K562 (cell line): ENCODE data around the gene LAG3. TPM values are rescaled to one million over a fixed set of nuclear protein-coding genes. Genes with fewer than 3 reads are reported as not detected.
A peak's percentile ranks its signal among the peaks of the same experiment; 100 is the strongest.

ENCODE experiments used
- ATAC-seq: fragments of 200-7000 bp; cut with Tn5 transposase; 3 replicates; pipeline ENCODE4 v1.9.1; 2020; ENCODE audit warnings: moderate library complexity
- BruUV-seq: library from RNA; stranded (reverse); fragments of 400-500 nt; replicated peaks from 2 replicates; lab custom pipeline; 2021; lab: Mats Ljungman, UMichigan
- CTCF ChIA-PET: fragments of 300-600 bp; formaldehyde crosslinking; extraction: SDS; loops from one replicate; lab custom pipeline; 2021; ENCODE audit warnings: low intra/inter-chr PET ratio; lab: Yijun Ruan, JAX
- POLR2A ChIA-PET: fragments of 300-600, 350-650 bp; sonication (Branson Sonifier 250); formaldehyde crosslinking; extraction: SDS; loops from one replicate; lab custom pipeline; 2021; ENCODE audit warnings: antibody characterized with exemption, inconsistent platforms; lab: Yijun Ruan, JAX
- DNase-seq, 4 experiments: peaks; one replicate each; pipeline versions ENCODE4 v3.0.0 to v3.0.0-alpha.2; 2011 to 2018; ENCODE audit warnings: low spot score in 3 of 4, mixed read lengths in 3 of 4; ENCODE audit errors: extremely low read depth in 1 of 4
- FAIRE-seq: peaks from 2 replicates; lab custom pipeline; 2011; peaks lifted over from hg19 to GRCh38; lab: Jason Lieb, UNC
- H2AFZ ChIP-seq: 2 replicates; pipeline ENCODE4 v1.6.0; 2011; ENCODE audit warnings: low read depth, low read length, control low read depth, inconsistent platforms
- H3K27ac ChIP-seq: fragments of 200-600 bp; 3 replicates; pipeline ENCODE4 v1.8.0; 2011; ENCODE audit warnings: low read depth, mild to moderate bottlenecking, control low read depth, inconsistent platforms, low read length, moderate library complexity, mixed read lengths; ENCODE audit errors: extremely low read depth
- H3K27me3 ChIP-seq, 2 experiments: fragments of 300-600 bp in 1 of 2; 2 replicates in 1 of 2; 3 replicates in 1 of 2; pipeline versions ENCODE4 v1.6.0 to v1.8.0; 2011; ENCODE audit warnings: inconsistent platforms in 2 of 2, low read length in 2 of 2, mild to moderate bottlenecking in 1 of 2, mixed read lengths in 1 of 2, moderate library complexity in 1 of 2; ENCODE audit not compliant: control insufficient read depth in 2 of 2, insufficient read depth in 2 of 2
- H3K36me3 ChIP-seq: fragments of 300-600 bp; 3 replicates; pipeline ENCODE4 v1.8.0; 2011; ENCODE audit warnings: mild to moderate bottlenecking, low read length, inconsistent platforms; ENCODE audit not compliant: control insufficient read depth, insufficient read depth
- H3K4me1 ChIP-seq, 2 experiments: fragments of 200-600 bp in 1 of 2; replicated peaks in 1 of 2; 2 replicates in 1 of 2; 3 replicates in 1 of 2; pipeline versions ENCODE4 v1.5.1 to v1.8.0; 2011; ENCODE audit warnings: inconsistent platforms in 2 of 2, low read length in 2 of 2, mild to moderate bottlenecking in 1 of 2, mixed read lengths in 1 of 2, moderate library complexity in 1 of 2; ENCODE audit not compliant: control insufficient read depth in 2 of 2, insufficient read depth in 2 of 2
- H3K4me2 ChIP-seq: 2 replicates; pipeline ENCODE4 v1.6.1; 2011; ENCODE audit warnings: low read length, control low read depth, inconsistent platforms, mixed read lengths; ENCODE audit not compliant: insufficient read depth
- H3K4me3 ChIP-seq: fragments of 200-600 bp; sonication (generic), shearing (Covaris generic); 2 replicates; pipeline ENCODE4 v1.5.1; 2016; ENCODE audit warnings: control low read depth, inconsistent platforms
- H3K79me2 ChIP-seq: fragments of 200-600 bp; 3 replicates; pipeline ENCODE4 v1.8.0; 2011; ENCODE audit warnings: low read length, inconsistent platforms; ENCODE audit not compliant: control insufficient read depth, insufficient read depth
- H3K9ac ChIP-seq, 2 experiments: 2 replicates each; pipeline versions ENCODE4 v1.6.0 to v1.6.1; 2011; ENCODE audit warnings: low read depth in 2 of 2, low read length in 2 of 2, control low read depth in 1 of 2, inconsistent platforms in 1 of 2, mild to moderate bottlenecking in 1 of 2, mixed read lengths in 1 of 2; ENCODE audit not compliant: insufficient read depth in 1 of 2
- H3K9me1 ChIP-seq: one replicate; pipeline ENCODE4 v1.6.0; 2011; ENCODE audit warnings: inconsistent platforms, mild to moderate bottlenecking, low read length, moderate library complexity; ENCODE audit not compliant: control insufficient read depth, insufficient read depth
- H3K9me3 ChIP-seq: replicated peaks from 2 replicates; pipeline ENCODE4 v1.5.1; 2011; ENCODE audit warnings: low read depth, low read length, inconsistent platforms; ENCODE audit not compliant: control insufficient read depth, insufficient read depth
- H4K20me1 ChIP-seq: replicated peaks from 2 replicates; pipeline ENCODE4 v1.6.1; 2011; ENCODE audit warnings: low read length, inconsistent platforms, mixed read lengths; ENCODE audit not compliant: control insufficient read depth, insufficient read depth
- ATF1 ChIP-seq, 2 experiments: fragments of 450-650 bp in 1 of 2; IDR thresholded peaks; 2 replicates each; pipeline ENCODE4 v1.6.1; 2016; ENCODE audit warnings: missing compliant biosample characterization in 1 of 2, missing genetic modification characterization in 1 of 2
- ESRRA ChIP-seq: fragments of 450-650 bp; IDR thresholded peaks from 2 replicates; pipeline ENCODE4 v1.6.1; 2014; ENCODE audit warnings: low read depth, mild to moderate bottlenecking, moderate library complexity, borderline replicate concordance
- MECOM ChIP-seq: fragments of 250-450 bp; sonication (Bioruptor Pico); IDR thresholded peaks from 2 replicates; pipeline ENCODE4 v1.8.0; 2022; ENCODE audit warnings: inconsistent platforms
- MTA1 ChIP-seq: fragments of 450-650 bp; IDR thresholded peaks from 2 replicates; pipeline ENCODE4 v1.6.1; 2017; ENCODE audit warnings: borderline replicate concordance
- NCOA1 ChIP-seq: fragments of 450-650 bp; IDR thresholded peaks from 2 replicates; pipeline ENCODE4 v1.6.1; 2016; ENCODE audit warnings: low read depth
- POLR3A ChIP-seq: IDR thresholded peaks from 2 replicates; pipeline ENCODE4 v1.6.1; 2011; ENCODE audit warnings: borderline replicate concordance, mild to moderate bottlenecking, moderate library complexity; ENCODE audit not compliant: insufficient read length, insufficient read depth; ENCODE audit errors: extremely low read depth
- RB1 ChIP-seq: fragments of 450-650 bp; IDR thresholded peaks from 2 replicates; pipeline ENCODE4 v1.6.1; 2017; ENCODE audit warnings: low read depth, mild to moderate bottlenecking
- RBM34 ChIP-seq: fragments of 200-400 bp; formaldehyde crosslinking; IDR thresholded peaks from 2 replicates; pipeline ENCODE4 v1.6.1; 2018; ENCODE audit warnings: low read length, borderline replicate concordance; ENCODE audit not compliant: insufficient read depth
- SLC30A9 ChIP-seq: fragments of 250-450 bp; sonication (Bioruptor Pico); IDR thresholded peaks from 2 replicates; pipeline ENCODE4 v1.8.0; 2022; ENCODE audit warnings: mild to moderate bottlenecking, moderate library complexity
- SMARCE1 ChIP-seq: fragments of 450-650 bp; IDR thresholded peaks from 2 replicates; pipeline ENCODE4 v1.7.1; 2016; ENCODE audit warnings: mild to moderate bottlenecking
- SOX6 ChIP-seq: fragments of 450-650 bp; IDR thresholded peaks from 2 replicates; pipeline ENCODE4 v1.6.1; 2014; ENCODE audit warnings: mild to moderate bottlenecking
- TCF3 ChIP-seq: sonication (generic); formaldehyde crosslinking; IDR thresholded peaks from 2 replicates; pipeline ENCODE4 v1.4.0; 2020; ENCODE audit warnings: mild to moderate bottlenecking, missing genetic modification reagents
- ZFP30 ChIP-seq: fragments of 250-450 bp; sonication (Bioruptor Pico); IDR thresholded peaks from 2 replicates; pipeline ENCODE4 v1.8.0; 2022; ENCODE audit warnings: moderate library complexity, mild to moderate bottlenecking, inconsistent platforms, borderline replicate concordance
- ZNF444 ChIP-seq: fragments of 250-450 bp; sonication (Bioruptor Pico); IDR thresholded peaks from 2 replicates; pipeline ENCODE4 v1.4.0; 2020; ENCODE audit warnings: mild to moderate bottlenecking, moderate library complexity
- ZNF583 ChIP-seq: fragments of 250-450 bp; sonication (Bioruptor Pico); IDR thresholded peaks from 2 replicates; pipeline ENCODE4 v1.4.0; 2020
- WGBS: fragments of 100-300 bp; shearing (Covaris generic); methylation state at CpG from one replicate; pipeline ENCODE4 v1.1.6; 2016; ENCODE audit warnings: low coverage, mixed read lengths; ENCODE audit not compliant: insufficient coverage; ENCODE audit errors: missing lambda C conversion rate; 5-methylcytosine and 5-hydroxymethylcytosine counted together
- in situ Hi-C: fragments of 300-500 bp; cut with MboI; formaldehyde crosslinking; loops from 4 replicates; pipeline ENCODE4 v1.15.0; 2018; ENCODE audit warnings: inconsistent platforms, mixed read lengths
- intact Hi-C: fragments of 100-400 bp; cut with micrococcal nuclease; formaldehyde crosslinking; loops from 2 replicates; pipeline ENCODE4 v1.14.2; 2022
- polyA plus RNA-seq, 8 experiments: library from polyadenylated mRNA; depleted of rRNA in 4 of 8; stranded (reverse) in 5 of 8; unstranded in 3 of 8; fragments of >200 nt; fragmentation: Nextera tagmentation in 2 of 8; fragmentation: Illumina TruSeq in 1 of 8; extraction: Ambion mirVana in 2 of 8; extraction: Trizol in 1 of 8; gene quantifications; 2 replicates each; pipeline versions ENCODE4 v1.2.1 to v1.2.3, GENCODE V29; 2011 to 2014; ENCODE audit warnings: inconsistent platforms in 1 of 8, missing spikeins in 1 of 8
- total RNA-seq, 7 experiments: library from RNA; depleted of rRNA in 6 of 7; stranded (reverse); fragments of >200 nt in 6 of 7; fragmentation: Illumina TruSeq in 2 of 7; extraction: Trizol in 2 of 7; gene quantifications; 2 replicates each; pipeline versions ENCODE4 v1.2.1 to v1.2.3, GENCODE V29; 2011 to 2021; ENCODE audit warnings: low replicate concordance in 1 of 7
- TF ChIP-seq, protein P1 (sequence below), 2 experiments: fragments of 450-650 bp; IDR thresholded peaks; 2 replicates each; pipeline ENCODE4 v1.6.1; 2016
- TF ChIP-seq, protein P2 (sequence below): fragments of 450-650 bp; IDR thresholded peaks from 2 replicates; pipeline ENCODE4 v1.6.1; 2016; ENCODE audit warnings: mild to moderate bottlenecking

Gene LAG3
- total and polyA plus RNA-seq, 9 of the 15 experiments (the other 6 are each of a cell fraction or from before 2014, with no cell fraction given): 0.07 to 0.66 (median 0.09) TPM; not detected in 1

DNA sequence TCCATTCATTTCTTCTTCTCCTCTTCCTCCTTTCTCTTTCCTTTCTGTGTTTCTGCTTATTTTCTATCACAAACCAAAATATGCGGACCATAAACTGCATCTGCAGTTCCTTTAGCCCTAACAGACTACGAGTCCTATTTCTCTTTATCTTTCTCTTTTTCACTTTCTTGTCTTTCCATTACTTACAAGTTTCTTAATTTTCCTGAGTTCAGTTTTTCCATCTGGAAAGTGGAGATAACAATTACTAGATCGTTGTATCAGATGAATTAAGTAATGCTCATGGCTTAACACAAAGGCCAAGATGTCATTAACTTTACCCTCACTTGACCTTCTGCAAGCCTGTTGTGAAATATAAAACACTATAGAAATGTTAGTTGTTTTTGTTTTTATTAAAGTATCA, 49.5 kb upstream of the LAG3 start:
- intact Hi-C loops: loop anchor here (5.0 kb wide), 1 partner anchor 36 kb away; the partner anchor contains the start of gene ZNF384
- peaks cover 10 to 25% of the 10 kb centered on the region in 2 experiments; a peak in 4 of 5 replicates for H3K4me1 ChIP-seq
- in situ Hi-C loops: no loop called here
- ATAC-seq: no peak
- no peaks in the 10 kb centered on the region for H4K20me1 ChIP-seq
- peak overlapping the region; percentile 88; the same call in 2 of the 3 replicates for H3K27ac ChIP-seq
- no TSS peak for BruUV-seq
- H3K79me2 ChIP-seq: peaks cover 13% of the 10 kb centered on the region
- no peaks in the 10 kb centered on the region for H3K9me3 ChIP-seq
- ChIA-PET CTCF (interaction anchor here (0.7 kb wide), 1 partner anchor 30 kb away, joined by 3 read pairs; no protein-coding TSS in a partner anchor), POLR2A (interaction anchor here (0.9 to 2.9 kb wide), 6 partner anchors 10 to 51 kb away, joined by 3 to 12 read pairs (median 3); partner anchors contain the start of gene ZNF384)
- peak in 2 of 4 experiments; percentile 35 to 37 for DNase-seq
- H3K9ac ChIP-seq: peak overlapping the region in 1 of 2 experiments; percentile 88; a peak in 2 of 4 replicates
- H3K4me3 ChIP-seq: peak overlapping the region; percentile 54; the same call in 1 of the 2 replicates
- H3K9me1 ChIP-seq: no peaks in the 10 kb centered on the region
- peak; percentile 40 for FAIRE-seq
- H3K36me3 ChIP-seq: peaks cover 4% of the 10 kb centered on the region; the same call in 1 of the 3 replicates
- H3K27me3 ChIP-seq: no peaks in the 10 kb centered on the region
- H2AFZ ChIP-seq: peak overlapping the region; percentile 65
- WGBS: 10% methylated on average over 3 of the region's 3 CpGs
- peak overlapping the region; percentile 80 for H3K4me2 ChIP-seq
- peak; percentile 50; the same call in 1 of the 2 replicates for TF ChIP-seq SOX6
- no peak for TF ChIP-seq MECOM (CRISPR knock-in tag)
- no peak for TF ChIP-seq SLC30A9 (CRISPR knock-in tag)
- TF ChIP-seq ZNF444 (CRISPR knock-in tag): no peak
- TF ChIP-seq SMARCE1: 0 out of 2 replicates have a peak, but pooled peaks have one; percentile 35
- peak; percentile 44 for TF ChIP-seq TCF3
- TF ChIP-seq ZFP30 (CRISPR knock-in tag): no peak
- no peak for TF ChIP-seq RB1
- no peak for TF ChIP-seq POLR3A
- no peak for TF ChIP-seq RBM34
- TF ChIP-seq ZNF583: no peak
- no peak for TF ChIP-seq ESRRA
- no peak for TF ChIP-seq ATF1 (CRISPR knock-in tag; IDR thresholded peaks at IDR 0.05)
- TF ChIP-seq ATF1 (tag; IDR thresholded peaks at IDR 0.05): no peak
- TF ChIP-seq, protein P1, sequence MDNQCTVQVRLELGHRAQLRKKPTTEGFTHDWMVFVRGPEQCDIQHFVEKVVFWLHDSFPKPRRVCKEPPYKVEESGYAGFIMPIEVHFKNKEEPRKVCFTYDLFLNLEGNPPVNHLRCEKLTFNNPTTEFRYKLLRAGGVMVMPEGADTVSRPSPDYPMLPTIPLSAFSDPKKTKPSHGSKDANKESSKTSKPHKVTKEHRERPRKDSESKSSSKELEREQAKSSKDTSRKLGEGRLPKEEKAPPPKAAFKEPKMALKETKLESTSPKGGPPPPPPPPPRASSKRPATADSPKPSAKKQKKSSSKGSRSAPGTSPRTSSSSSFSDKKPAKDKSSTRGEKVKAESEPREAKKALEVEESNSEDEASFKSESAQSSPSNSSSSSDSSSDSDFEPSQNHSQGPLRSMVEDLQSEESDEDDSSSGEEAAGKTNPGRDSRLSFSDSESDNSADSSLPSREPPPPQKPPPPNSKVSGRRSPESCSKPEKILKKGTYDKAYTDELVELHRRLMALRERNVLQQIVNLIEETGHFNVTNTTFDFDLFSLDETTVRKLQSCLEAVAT (IDR thresholded peaks at IDR 0.05): 0 out of 4 replicates have a peak, but pooled peaks of 1 of the 2 experiments have one; percentile 17
- TF ChIP-seq, protein P2, sequence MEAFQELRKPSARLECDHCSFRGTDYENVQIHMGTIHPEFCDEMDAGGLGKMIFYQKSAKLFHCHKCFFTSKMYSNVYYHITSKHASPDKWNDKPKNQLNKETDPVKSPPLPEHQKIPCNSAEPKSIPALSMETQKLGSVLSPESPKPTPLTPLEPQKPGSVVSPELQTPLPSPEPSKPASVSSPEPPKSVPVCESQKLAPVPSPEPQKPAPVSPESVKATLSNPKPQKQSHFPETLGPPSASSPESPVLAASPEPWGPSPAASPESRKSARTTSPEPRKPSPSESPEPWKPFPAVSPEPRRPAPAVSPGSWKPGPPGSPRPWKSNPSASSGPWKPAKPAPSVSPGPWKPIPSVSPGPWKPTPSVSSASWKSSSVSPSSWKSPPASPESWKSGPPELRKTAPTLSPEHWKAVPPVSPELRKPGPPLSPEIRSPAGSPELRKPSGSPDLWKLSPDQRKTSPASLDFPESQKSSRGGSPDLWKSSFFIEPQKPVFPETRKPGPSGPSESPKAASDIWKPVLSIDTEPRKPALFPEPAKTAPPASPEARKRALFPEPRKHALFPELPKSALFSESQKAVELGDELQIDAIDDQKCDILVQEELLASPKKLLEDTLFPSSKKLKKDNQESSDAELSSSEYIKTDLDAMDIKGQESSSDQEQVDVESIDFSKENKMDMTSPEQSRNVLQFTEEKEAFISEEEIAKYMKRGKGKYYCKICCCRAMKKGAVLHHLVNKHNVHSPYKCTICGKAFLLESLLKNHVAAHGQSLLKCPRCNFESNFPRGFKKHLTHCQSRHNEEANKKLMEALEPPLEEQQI: 0 out of 2 replicates have a peak, but pooled peaks have one; percentile 28
- TF ChIP-seq NCOA1: no peak
- TF ChIP-seq MTA1: 0 out of 2 replicates have a peak, but pooled peaks have one; percentile 11
